Activated gamma-delta T cell treated with Interleukin-2 at 50 U/mL for 16 hours (primary cell): ENCODE measurements around the gene ATXN1.
"Not testable (repeated sequence)": the region's sequence is repeated elsewhere in the genome, so short reads cannot be mapped to it uniquely, and the experiment has no call there.

Experiments used
- DNase-seq: peaks from one replicate; pipeline ENCODE4 v3.0.0-alpha.2; 2020

The ATXN1 gene

GRCh38 chr6:16259604-16260003 is 501.7 kb downstream of the ATXN1 start:
- not testable (repeated sequence) for DNase-seq

- DNase-seq: no peak
These were observed 502.6 kb downstream of the ATXN1 start for GRCh38 chr6:16258709-16259075.

- no peak for DNase-seq
These were observed 503.1 kb downstream of the ATXN1 start for GRCh38 chr6:16257999-16258708.

GRCh38 chr6:16256781-16257180 is 504.5 kb downstream of the ATXN1 start:
- no peak for DNase-seq

GRCh38 chr6:16254535-16254934 is 506.7 kb downstream of the ATXN1 start:
- DNase-seq: no peak

- DNase-seq: no peak
These were observed 507.7 kb downstream of the ATXN1 start for GRCh38 chr6:16253399-16254144.

- DNase-seq: no peak
These were observed 508.5 kb downstream of the ATXN1 start for GRCh38 chr6:16252686-16253299.

GRCh38 chr6:16251706-16252105 is 509.6 kb downstream of the ATXN1 start:
- no peak for DNase-seq

- no peak for DNase-seq
These were observed 511.3 kb downstream of the ATXN1 start for GRCh38 chr6:16249971-16250370.
